ENCODE results near the gene RPS14. TPM values are rescaled to one million over a fixed set of nuclear protein-coding genes. Genes with fewer than 3 reads are reported as not detected.
A peak's percentile ranks its signal among the peaks of the same experiment; 100 is the strongest.

The RPS14 gene
- total and polyA plus RNA-seq, 2 donors from 2014 or later: 1,504 to 1,994 TPM

DNA sequence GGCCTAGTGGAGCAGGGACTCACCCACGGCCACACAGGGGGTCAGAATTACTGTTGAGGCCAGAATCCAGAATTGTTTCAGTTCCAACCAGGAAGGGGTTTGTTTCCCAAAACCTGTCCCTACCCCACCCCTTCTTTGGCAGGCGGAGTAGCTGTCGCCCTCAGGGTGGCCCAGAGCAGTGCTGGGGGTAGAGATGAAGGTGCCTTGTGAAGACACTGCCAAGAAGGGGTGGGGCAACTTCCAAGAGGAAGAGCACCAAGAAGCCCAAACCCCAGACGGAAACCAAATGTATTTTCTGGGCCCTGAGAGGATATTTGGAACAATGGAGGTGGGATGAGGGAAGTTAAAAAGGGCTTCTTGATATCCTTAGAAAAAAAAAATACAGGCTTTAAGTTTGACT is 47.0 kb upstream of the RPS14 start:
- intact Hi-C loops (cut with DNase I): no loop called here
- H3K9ac ChIP-seq (ENCODE audit: low read length in 3 of 3): no peak overlapping the region
- peaks cover 0 to 6% (median 6%) of the 10 kb centered on the region in 3 donors for H3K36me3 ChIP-seq (ENCODE audit: control insufficient read depth in 2 of 3, insufficient read depth in 3 of 3, low read length in 3 of 3)

DNA sequence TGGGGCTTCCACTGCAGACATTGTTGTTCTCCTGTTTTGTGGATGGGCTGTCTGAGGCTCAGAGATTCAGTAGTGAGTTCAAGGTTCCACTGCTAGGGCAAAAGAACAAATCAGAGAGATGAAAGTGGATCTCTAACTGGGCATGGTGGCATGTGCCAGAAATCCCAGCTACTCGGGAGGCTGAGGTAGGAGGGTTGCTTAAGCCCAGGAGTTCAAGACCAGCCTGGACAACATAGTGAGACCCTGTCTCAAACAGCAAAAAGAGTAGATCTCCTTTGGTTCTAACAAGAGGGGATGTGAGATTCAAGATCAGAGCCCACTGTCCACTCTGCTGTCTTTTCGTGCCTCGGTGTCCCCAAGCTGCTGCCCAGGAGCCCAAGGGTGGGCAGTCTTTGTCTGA is 46.6 kb upstream of the RPS14 start:
- DNase-seq (no peak), FAIRE-seq (no peak)
- no peaks in the 10 kb centered on the region for H3K9me3 ChIP-seq (ENCODE audit: control insufficient read depth in 2 of 3, insufficient read depth in 1 of 3, low read length in 3 of 3)
- H3K4me1 ChIP-seq (ENCODE audit: control insufficient read depth in 2 of 3, insufficient read depth in 2 of 3, low read depth in 1 of 3, low read length in 3 of 3): peaks cover 0 to 50% (median 38%) of the 10 kb centered on the region in 3 donors
- H3K27ac ChIP-seq (ENCODE audit: low read depth in 2 of 2, low read length in 2 of 2): no peak overlapping the region
- TF ChIP-seq, protein P1, sequence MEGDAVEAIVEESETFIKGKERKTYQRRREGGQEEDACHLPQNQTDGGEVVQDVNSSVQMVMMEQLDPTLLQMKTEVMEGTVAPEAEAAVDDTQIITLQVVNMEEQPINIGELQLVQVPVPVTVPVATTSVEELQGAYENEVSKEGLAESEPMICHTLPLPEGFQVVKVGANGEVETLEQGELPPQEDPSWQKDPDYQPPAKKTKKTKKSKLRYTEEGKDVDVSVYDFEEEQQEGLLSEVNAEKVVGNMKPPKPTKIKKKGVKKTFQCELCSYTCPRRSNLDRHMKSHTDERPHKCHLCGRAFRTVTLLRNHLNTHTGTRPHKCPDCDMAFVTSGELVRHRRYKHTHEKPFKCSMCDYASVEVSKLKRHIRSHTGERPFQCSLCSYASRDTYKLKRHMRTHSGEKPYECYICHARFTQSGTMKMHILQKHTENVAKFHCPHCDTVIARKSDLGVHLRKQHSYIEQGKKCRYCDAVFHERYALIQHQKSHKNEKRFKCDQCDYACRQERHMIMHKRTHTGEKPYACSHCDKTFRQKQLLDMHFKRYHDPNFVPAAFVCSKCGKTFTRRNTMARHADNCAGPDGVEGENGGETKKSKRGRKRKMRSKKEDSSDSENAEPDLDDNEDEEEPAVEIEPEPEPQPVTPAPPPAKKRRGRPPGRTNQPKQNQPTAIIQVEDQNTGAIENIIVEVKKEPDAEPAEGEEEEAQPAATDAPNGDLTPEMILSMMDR (IDR thresholded peaks at IDR 0.05; ENCODE audit: borderline replicate concordance, extremely low read depth, insufficient read depth): no peak
- H3K4me3 ChIP-seq (ENCODE audit: low read length in 3 of 3): no peak overlapping the region
- no peaks in the 10 kb centered on the region for H3K27me3 ChIP-seq (ENCODE audit: control insufficient read depth, insufficient read depth, low read length)
- intact Hi-C loops (cut with DNase I): no loop called here
- H3K9ac ChIP-seq (ENCODE audit: low read length in 3 of 3): no peak overlapping the region
- H3K36me3 ChIP-seq (ENCODE audit: control insufficient read depth in 2 of 3, insufficient read depth in 3 of 3, low read length in 3 of 3): peaks cover 0 to 6% (median 6%) of the 10 kb centered on the region in 3 donors

More for the DNA sequence above, 47.0 kb upstream of the RPS14 start:
- no peaks in the 10 kb centered on the region for H3K9me3 ChIP-seq (ENCODE audit: control insufficient read depth in 2 of 3, insufficient read depth in 1 of 3, low read length in 3 of 3)
- no peak for FAIRE-seq
- H3K27me3 ChIP-seq (ENCODE audit: control insufficient read depth, insufficient read depth, low read length): no peaks in the 10 kb centered on the region
- peaks cover 0 to 46% (median 35%) of the 10 kb centered on the region in 3 donors for H3K4me1 ChIP-seq (ENCODE audit: control insufficient read depth in 2 of 3, insufficient read depth in 2 of 3, low read depth in 1 of 3, low read length in 3 of 3)
- no peak overlapping the region for H3K4me3 ChIP-seq (ENCODE audit: low read length in 3 of 3)
- TF ChIP-seq, protein P1 (IDR thresholded peaks at IDR 0.05; ENCODE audit: borderline replicate concordance, extremely low read depth, insufficient read depth): no peak
- peak overlapping the region in 1 of 2 donors; percentile 48 for H3K27ac ChIP-seq (ENCODE audit: low read depth in 2 of 2, low read length in 2 of 2)
- no peak for DNase-seq

DNA sequence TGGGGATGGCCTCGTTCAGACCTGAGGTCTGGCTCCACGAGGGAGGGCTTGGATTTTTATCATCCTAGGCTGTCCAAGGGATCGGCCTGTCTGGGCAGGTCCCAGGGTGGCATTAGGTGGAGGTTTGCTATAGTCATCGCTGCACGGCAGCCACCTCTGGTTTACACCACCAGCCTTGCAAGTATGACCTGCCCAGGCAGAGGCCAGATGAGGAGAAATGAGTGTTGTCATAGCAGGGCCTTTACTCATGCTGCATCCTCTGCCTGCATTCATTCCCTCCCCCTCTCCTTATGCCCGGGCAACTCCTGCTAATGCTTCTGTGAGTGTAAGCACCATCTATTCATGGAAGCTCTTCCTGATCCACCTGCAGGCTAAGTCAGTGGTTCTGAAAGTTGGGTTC is 43.1 kb upstream of the RPS14 start:
- peaks cover 2 to 53% (median 39%) of the 10 kb centered on the region in 3 donors for H3K4me1 ChIP-seq (ENCODE audit: control insufficient read depth in 2 of 3, insufficient read depth in 2 of 3, low read depth in 1 of 3, low read length in 3 of 3)
- TF ChIP-seq, protein P1 (IDR thresholded peaks at IDR 0.05; ENCODE audit: borderline replicate concordance, extremely low read depth, insufficient read depth): no peak
- intact Hi-C loops (cut with DNase I): no loop called here
- peaks cover 0 to 6% (median 2%) of the 10 kb centered on the region in 3 donors for H3K36me3 ChIP-seq (ENCODE audit: control insufficient read depth in 2 of 3, insufficient read depth in 3 of 3, low read length in 3 of 3)
- no peak for FAIRE-seq
- no peak for DNase-seq
- no peak overlapping the region for H3K27ac ChIP-seq (ENCODE audit: low read depth in 2 of 2, low read length in 2 of 2)
- H3K27me3 ChIP-seq (ENCODE audit: control insufficient read depth, insufficient read depth, low read length): no peaks in the 10 kb centered on the region
- no peaks in the 10 kb centered on the region for H3K9me3 ChIP-seq (ENCODE audit: control insufficient read depth in 2 of 3, insufficient read depth in 1 of 3, low read length in 3 of 3)
- no peak overlapping the region for H3K9ac ChIP-seq (ENCODE audit: low read length in 3 of 3)
- no peak overlapping the region for H3K4me3 ChIP-seq (ENCODE audit: low read length in 3 of 3)

DNA sequence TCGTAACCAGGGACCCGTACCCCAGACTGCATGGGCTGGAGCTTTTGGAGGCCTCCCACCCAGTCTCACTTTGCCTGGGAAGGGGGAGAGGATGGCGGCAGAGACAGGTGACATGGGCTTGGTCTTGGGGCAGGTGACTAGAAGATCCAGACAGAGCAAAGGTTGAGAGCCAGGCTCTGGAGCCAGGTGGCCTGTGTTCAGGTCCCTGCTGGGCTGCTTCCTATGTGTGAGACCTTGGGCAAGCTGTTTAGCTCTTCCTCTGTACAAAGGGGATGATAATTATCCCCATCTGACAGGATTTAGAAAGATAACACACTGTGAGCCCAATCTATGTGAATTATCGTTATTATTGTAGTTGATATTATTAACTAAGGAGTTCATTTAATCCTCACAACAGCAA is 42.3 kb upstream of the RPS14 start:
- intact Hi-C loops (cut with DNase I): no loop called here
- H3K36me3 ChIP-seq (ENCODE audit: control insufficient read depth in 2 of 3, insufficient read depth in 3 of 3, low read length in 3 of 3): peaks cover 0 to 6% (median 2%) of the 10 kb centered on the region in 3 donors
- H3K4me3 ChIP-seq (ENCODE audit: low read length in 3 of 3): no peak overlapping the region
- H3K27ac ChIP-seq (ENCODE audit: low read depth in 2 of 2, low read length in 2 of 2): peak overlapping the region in 1 of 2 donors; percentile 13
- FAIRE-seq (no peak), DNase-seq (no peak)
- H3K9me3 ChIP-seq (ENCODE audit: control insufficient read depth in 2 of 3, insufficient read depth in 1 of 3, low read length in 3 of 3): no peaks in the 10 kb centered on the region
- no peak overlapping the region for H3K9ac ChIP-seq (ENCODE audit: low read length in 3 of 3)
- no peaks in the 10 kb centered on the region for H3K27me3 ChIP-seq (ENCODE audit: control insufficient read depth, insufficient read depth, low read length)
- H3K4me1 ChIP-seq (ENCODE audit: control insufficient read depth in 2 of 3, insufficient read depth in 2 of 3, low read depth in 1 of 3, low read length in 3 of 3): peaks cover 2 to 53% (median 41%) of the 10 kb centered on the region in 3 donors
- TF ChIP-seq, protein P1 (IDR thresholded peaks at IDR 0.05; ENCODE audit: borderline replicate concordance, extremely low read depth, insufficient read depth): no peak
